Aorta (tissue), 5 donors: ENCODE data around the gene RHOT1. TPM values are rescaled to one million over a fixed set of nuclear protein-coding genes. Genes with fewer than 3 reads are reported as not detected.

Experiments used
- ATAC-seq: fragments of 200-7000 bp; cut with Tn5 transposase; one replicate; pipeline ENCODE4 v1.9.1; 2022; ENCODE audit warnings: moderate library complexity; ENCODE audit not compliant: low FRiP score
- DNase-seq, 2 donors: peaks; one replicate each; pipeline ENCODE4 v3.0.0-alpha.2; 2020
- H3K27ac ChIP-seq, 2 donors: one replicate each; pipeline ENCODE4 v1.5.1; 2013; ENCODE audit warnings: low read length in 2 of 2, mild to moderate bottlenecking in 2 of 2, moderate library complexity in 2 of 2, control low read depth in 1 of 2, inconsistent platforms in 1 of 2, low read depth in 1 of 2
- H3K27me3 ChIP-seq, 2 donors: one replicate each; pipeline ENCODE4 v1.6.1; 2013; ENCODE audit warnings: control low read depth in 1 of 2, low read length in 1 of 2, mild to moderate bottlenecking in 1 of 2, moderate library complexity in 1 of 2; ENCODE audit not compliant: insufficient read depth in 2 of 2, control insufficient read depth in 1 of 2
- H3K36me3 ChIP-seq, 2 donors: one replicate each; pipeline ENCODE4 v1.6.1; 2013; ENCODE audit warnings: control low read depth in 1 of 2, low read length in 1 of 2, mild to moderate bottlenecking in 1 of 2; ENCODE audit not compliant: insufficient read depth in 2 of 2, control insufficient read depth in 1 of 2
- H3K4me1 ChIP-seq, 2 donors: one replicate each; pipeline ENCODE4 v1.6.1; 2013; ENCODE audit warnings: low read length in 2 of 2, control low read depth in 1 of 2, mild to moderate bottlenecking in 1 of 2, moderate library complexity in 1 of 2; ENCODE audit not compliant: insufficient read depth in 2 of 2, control insufficient read depth in 1 of 2
- H3K4me3 ChIP-seq, 2 donors: one replicate each; pipeline ENCODE4 v1.5.1; 2013; ENCODE audit warnings: low read length in 2 of 2, control low read depth in 1 of 2, mild to moderate bottlenecking in 1 of 2
- H3K9me3 ChIP-seq: one replicate; pipeline ENCODE4 v1.6.1; 2013; ENCODE audit warnings: mild to moderate bottlenecking, low read length; ENCODE audit not compliant: control insufficient read depth
- whole genome bisulfite sequencing, 2 donors: extraction: QIAGEN DNeasy Blood & Tissue Kit; methylation state at CpG; one replicate each; pipeline ENCODE4 v1.1.7; 2013; 5-methylcytosine and 5-hydroxymethylcytosine counted together
- intact Hi-C, 2 donors: fragments of 100-400 bp; cut with DNase I; formaldehyde crosslinking; loops; one replicate each; pipeline versions ENCODE4 v1.14.2 to v1.15.0; 2022
- polyA plus RNA-seq, 2 donors: library from polyadenylated mRNA; stranded (reverse); fragments of 200-250 nt; gene quantifications; one replicate each; pipeline ENCODE4 v1.2.3, GENCODE V29; 2013
- total RNA-seq, 2 donors: library from RNA; stranded (reverse); fragmentation: NEBNext Ultra II Directional; extraction: Animal tissue kit (Norgen Biotek cat#: 25700); gene quantifications; one replicate each; pipeline ENCODE4 v1.2.1, GENCODE V29; 2021
- donor health status: healthy with polysubstance abuse.
- donor health status: Bipolar disorder and iron deficiency.
- donor health status: DM: no; HTN: no; CAD: no.
- donor health status: DM: no; HTN: no; CAD: no.
- donor health status: DM: yes; HTN: yes; CAD: no.

RHOT1 gene
- total and polyA plus RNA-seq, 4 donors, result 28.5 to 42.0 (median 37.5) TPM

GRCh38 chr17:32268734-32269288 is 126.5 kb downstream of the RHOT1 start:
- H3K27me3 ChIP-seq, result no peaks in the 10 kb centered on the region
- H3K4me3 ChIP-seq, result no peak overlapping the region
- ATAC-seq (no peak), DNase-seq (no peak)
- H3K36me3 ChIP-seq, result no peaks in the 10 kb centered on the region
- no peaks in the 10 kb centered on the region for H3K4me1 ChIP-seq
- intact Hi-C loops, result no loop called here
- 61 to 67% methylated on average over 7 of the region's 7 CpGs for WGBS, 2 donors
- H3K27ac ChIP-seq, result no peak overlapping the region
- H3K9me3 ChIP-seq, result no peaks in the 10 kb centered on the region

GRCh38 chr17:32269377-32269776 is 127.1 kb downstream of the RHOT1 start:
- no peak for ATAC-seq
- H3K4me3 ChIP-seq, result no peak overlapping the region
- no peaks in the 10 kb centered on the region for H3K27me3 ChIP-seq
- H3K27ac ChIP-seq, result no peak overlapping the region
- intact Hi-C loops, result no loop called here
- H3K9me3 ChIP-seq, result no peaks in the 10 kb centered on the region
- no peaks in the 10 kb centered on the region for H3K4me1 ChIP-seq
- no peak for DNase-seq
- H3K36me3 ChIP-seq, result no peaks in the 10 kb centered on the region
- WGBS, 2 donors, result 61 to 70% methylated on average over 11 of the region's 11 CpGs

- DNase-seq (no peak), ATAC-seq (no peak)
- Histone ChIP-seq H3K36me3 (no peaks in the 10 kb centered on the region), H3K27ac (no peak overlapping the region), H3K4me3 (no peak overlapping the region), H3K27me3 (no peaks in the 10 kb centered on the region), H3K9me3 (no peaks in the 10 kb centered on the region), H3K4me1 (no peaks in the 10 kb centered on the region)
- WGBS, 2 donors, result 89 to 92% methylated on average over 8 of the region's 8 CpGs
- intact Hi-C loops, result no loop called here
Measured at GRCh38 chr17:32271844-32272243, 129.5 kb downstream of the RHOT1 start.

GRCh38 chr17:32274101-32274500 is 131.8 kb downstream of the RHOT1 start:
- H3K36me3 ChIP-seq, result no peaks in the 10 kb centered on the region
- H3K4me1 ChIP-seq, result no peaks in the 10 kb centered on the region
- DNase-seq (no peak), ATAC-seq (no peak)
- H3K27me3 ChIP-seq, result no peaks in the 10 kb centered on the region
- intact Hi-C loops, result no loop called here
- WGBS, 2 donors, result 72 to 74% methylated on average over 5 of the region's 5 CpGs
- no peaks in the 10 kb centered on the region for H3K9me3 ChIP-seq
- H3K27ac ChIP-seq, result no peak overlapping the region
- H3K4me3 ChIP-seq, result no peak overlapping the region

- no peak overlapping the region for H3K27ac ChIP-seq
- no peak for ATAC-seq
- intact Hi-C loops, result no loop called here
- H3K4me3 ChIP-seq, result no peak overlapping the region
- no peak for DNase-seq
- whole genome bisulfite sequencing, 2 donors, result 76 to 91% methylated on average over 6 of the region's 6 CpGs
- H3K36me3 ChIP-seq, result no peaks in the 10 kb centered on the region
- H3K27me3 ChIP-seq, result no peaks in the 10 kb centered on the region
- no peaks in the 10 kb centered on the region for H3K9me3 ChIP-seq
- no peaks in the 10 kb centered on the region for H3K4me1 ChIP-seq
Measured at GRCh38 chr17:32274643-32275042, 132.3 kb downstream of the RHOT1 start.

Other genes starting within 250 kb of the RHOT1 start
- 10 to 100 TPM; 46.0 to 52.2 TPM for gene UTP6, start 240.8 kb upstream of the RHOT1 start, total RNA-seq
- gene UTP6, start 240.8 kb upstream of the RHOT1 start, polyA plus RNA-seq, result 10 to 100 TPM; 37.8 to 84.7 TPM
- 10 to 100 TPM; 18.3 to 20.1 TPM for gene SUZ12, start 205.5 kb upstream of the RHOT1 start, total RNA-seq
- 1 to 10 TPM; 8.9 to 9.4 TPM for gene SUZ12, start 205.5 kb upstream of the RHOT1 start, polyA plus RNA-seq
- 10 to 100 TPM; 15.4 to 30.2 TPM for gene LRRC37B, start 135.1 kb upstream of the RHOT1 start, total RNA-seq
- 10 to 100 TPM in 1 of 2 donors, 1 to 10 TPM in 1; 5.6 to 13.6 TPM for gene LRRC37B, start 135.1 kb upstream of the RHOT1 start, polyA plus RNA-seq
- gene RHBDL3, start 123.3 kb downstream of the RHOT1 start, total RNA-seq, result 1 to 10 TPM in 1 of 2 donors, under 1 TPM in 1; 0.29 to 1.0 TPM
- not detected for gene RHBDL3, start 123.3 kb downstream of the RHOT1 start, polyA plus RNA-seq
- gene C17orf75, start 199.7 kb downstream of the RHOT1 start, total RNA-seq, result 10 to 100 TPM; 10.9 to 16.2 TPM
- 10 to 100 TPM in 1 of 2 donors, 1 to 10 TPM in 1; 9.1 to 11.7 TPM for gene C17orf75, start 199.7 kb downstream of the RHOT1 start, polyA plus RNA-seq
- 100 to 1,000 TPM; 162 to 188 TPM for gene ZNF207, start 207.7 kb downstream of the RHOT1 start, total RNA-seq
- 10 to 100 TPM; 39.7 to 88.4 TPM for gene ZNF207, start 207.7 kb downstream of the RHOT1 start, polyA plus RNA-seq